B cell (primary cell): ENCODE results near the gene MBTPS1. TPM values are rescaled to one million over a fixed set of nuclear protein-coding genes. Genes with fewer than 3 reads are reported as not detected.

ENCODE experiments used
- ATAC-seq: fragments of 200-7000 bp; cut with Tn5 transposase; one replicate; pipeline ENCODE4 v1.10.0; 2021; ENCODE audit warnings: low read depth, mild to moderate bottlenecking, moderate number of reproducible peaks, moderate library complexity
- CTCF ChIA-PET: fragments of 350-600 bp; sonication (Branson Sonifier 250); formaldehyde crosslinking; loops from one replicate; lab custom pipeline; 2021; ENCODE audit warnings: antibody characterized with exemption, inconsistent platforms; lab: Charles Lee
- POLR2A ChIA-PET: fragments of 350-600 bp; sonication (Branson Sonifier 250); formaldehyde crosslinking; loops from one replicate; lab custom pipeline; 2021; ENCODE audit warnings: antibody characterized with exemption; lab: Charles Lee
- DNase-seq: peaks from one replicate; pipeline ENCODE4 v3.0.0; 2013
- H2AFZ ChIP-seq: 2 replicates; pipeline ENCODE4 v1.6.1; 2012; ENCODE audit warnings: mild to moderate bottlenecking, low read depth, low read length; ENCODE audit not compliant: insufficient read depth, poor library complexity, severe bottlenecking
- H3K27ac ChIP-seq, 2 donors: 1 replicate in 1 of 2; 2 replicates in 1 of 2; pipeline ENCODE4 v1.5.1; 2012 to 2013; ENCODE audit warnings: low read length in 2 of 2, mild to moderate bottlenecking in 2 of 2, moderate library complexity in 1 of 2
- H3K27me3 ChIP-seq, 4 experiments: fragments of 200-600 bp in 1 of 4; sonication (generic) in 1 of 4; replicated peaks in 1 of 4; 1 replicate in 2 of 4; 2 replicates in 2 of 4; pipeline versions ENCODE4 v1.6.1 to v1.7.0; 2013 to 2016; ENCODE audit warnings: low read length in 3 of 4, mild to moderate bottlenecking in 2 of 4, mixed read lengths in 1 of 4, moderate library complexity in 1 of 4; ENCODE audit not compliant: insufficient read depth in 4 of 4, control insufficient read depth in 3 of 4; ENCODE audit errors: control extremely low read depth in 1 of 4
- H3K36me3 ChIP-seq, 2 experiments: replicated peaks in 1 of 2; 1 replicate in 1 of 2; 2 replicates in 1 of 2; pipeline versions ENCODE4 v1.6.1 to v1.7.1; 2013; ENCODE audit warnings: low read length in 1 of 2; ENCODE audit not compliant: insufficient read depth in 2 of 2, control insufficient read depth in 1 of 2; ENCODE audit errors: control extremely low read depth in 1 of 2, extremely low read depth in 1 of 2
- H3K4me1 ChIP-seq, 2 donors: fragments of 200-600 bp in 1 of 2; sonication (generic) in 1 of 2; 1 replicate in 1 of 2; 2 replicates in 1 of 2; pipeline versions ENCODE4 v1.5.1 to v1.6.1; 2013 to 2017; ENCODE audit warnings: low read length in 2 of 2; ENCODE audit not compliant: control insufficient read depth in 2 of 2, insufficient read depth in 2 of 2
- H3K4me2 ChIP-seq: replicated peaks from 2 replicates; pipeline ENCODE3; 2012; ENCODE audit warnings: mild to moderate bottlenecking, low read depth, low read length; ENCODE audit not compliant: poor library complexity, severe bottlenecking
- H3K4me3 ChIP-seq, 5 experiments: fragments of 200-600 bp in 1 of 5; sonication (generic) in 1 of 5; 1 replicate in 3 of 5; 2 replicates in 2 of 5; pipeline versions ENCODE4 v1.5.1 to v1.7.0; 2011 to 2016; ENCODE audit warnings: low read length in 4 of 5, mild to moderate bottlenecking in 4 of 5, low read depth in 2 of 5, control low read depth in 1 of 5, moderate library complexity in 1 of 5; ENCODE audit not compliant: insufficient read depth in 1 of 5; ENCODE audit errors: control extremely low read depth in 1 of 5, extremely low read depth in 1 of 5
- H3K79me2 ChIP-seq: fragments of 200-600 bp; sonication (generic); one replicate; pipeline ENCODE4 v1.6.0; 2016; ENCODE audit warnings: low read length; ENCODE audit not compliant: control insufficient read depth, insufficient read depth
- H3K9ac ChIP-seq: fragments of 200-600 bp; sonication (generic); 2 replicates; pipeline ENCODE4 v1.6.1; 2017; ENCODE audit warnings: mild to moderate bottlenecking, low read length, moderate library complexity
- H3K9me3 ChIP-seq, 3 donors: one replicate each; pipeline versions ENCODE4 v1.6.1 to v1.7.1; 2013; ENCODE audit warnings: low read length in 2 of 3; ENCODE audit not compliant: control insufficient read depth in 2 of 3, insufficient read depth in 1 of 3; ENCODE audit errors: control extremely low read depth in 1 of 3
- H4K20me1 ChIP-seq: 2 replicates; pipeline ENCODE4 v1.6.0; 2012; ENCODE audit warnings: mild to moderate bottlenecking, low read length; ENCODE audit not compliant: insufficient read depth, control insufficient read depth, poor library complexity, severe bottlenecking
- H3K27ac Mint-ChIP-seq: one replicate; pipeline ENCODE4 v1.8.0; 2021; ENCODE audit warnings: mixed read lengths
- H3K27me3 Mint-ChIP-seq: one replicate; pipeline ENCODE4 v1.8.0; 2021; ENCODE audit warnings: mixed read lengths
- H3K4me1 Mint-ChIP-seq: one replicate; pipeline ENCODE4 v1.8.0; 2021; ENCODE audit warnings: mixed read lengths
- H3K4me3 Mint-ChIP-seq: one replicate; pipeline ENCODE4 v1.8.0; 2021; ENCODE audit warnings: mixed read lengths
- H3K9me3 Mint-ChIP-seq: one replicate; pipeline ENCODE4 v1.8.0; 2022; ENCODE audit warnings: mixed read lengths; ENCODE audit not compliant: insufficient read depth
- CTCF ChIP-seq: fragments of 200-600 bp; IDR thresholded peaks from one replicate; pipeline ENCODE4 v1.8.0; 2022; ENCODE audit warnings: antibody characterized with exemption, mild to moderate bottlenecking
- EZH2 ChIP-seq: IDR thresholded peaks from 2 replicates; pipeline ENCODE4 v1.6.1; 2012; ENCODE audit warnings: borderline replicate concordance, low read depth, mild to moderate bottlenecking, moderate library complexity, low read length; ENCODE audit not compliant: insufficient read depth, poor library complexity, severe bottlenecking
- WGBS: methylation state at CpG from one replicate; pipeline ENCODE4 v1.1.5; 2013; ENCODE audit warnings: missing lambda C conversion rate; ENCODE audit not compliant: insufficient coverage; 5-methylcytosine and 5-hydroxymethylcytosine counted together
- intact Hi-C: fragments of 100-400 bp; cut with micrococcal nuclease; formaldehyde crosslinking; loops from one replicate; pipeline ENCODE4 v1.10.0; 2022
- polyA plus RNA-seq: library from polyadenylated mRNA; depleted of rRNA; stranded (reverse); fragments of >200 nt; gene quantifications from 2 replicates; pipeline ENCODE4 v1.2.3, GENCODE V29; 2012
- total RNA-seq, 2 donors: library from RNA; stranded (reverse); fragments of 120-200 nt in 1 of 2; gene quantifications; 1 replicate in 1 of 2; 2 replicates in 1 of 2; pipeline versions ENCODE4 v1.2.3 to v1.2.4, GENCODE V29; 2013 to 2022

Gene MBTPS1
- total and polyA plus RNA-seq, 2 donors (not counting 1 experiment from before 2014, with no cell fraction given), result 85.9 to 120 TPM

- peaks cover 0 to 9% (median 3%) of the 10 kb centered on the region in 4 experiments for H3K27me3 ChIP-seq
- no peak overlapping the region for H3K4me3 ChIP-seq
- no peak overlapping the region for H3K4me2 ChIP-seq
- H3K9me3 ChIP-seq, result peaks cover 0 to 13% (median 0%) of the 10 kb centered on the region in 3 donors
- POLR2A ChIA-PET, result no interaction called here
- H3K27ac ChIP-seq, result no peak overlapping the region
- intact Hi-C loops, result no loop called here
- H2AFZ ChIP-seq, result no peak overlapping the region
- no peak overlapping the region for H3K9ac ChIP-seq
- 92% methylated on average over 22 of the region's 25 CpGs for WGBS
- H3K36me3 ChIP-seq, result no peaks in the 10 kb centered on the region
- Mint-ChIP-seq H3K27ac (no peak overlapping the region), H3K27me3 (peaks cover 25% of the 10 kb centered on the region), H3K4me1 (peaks cover 7% of the 10 kb centered on the region), H3K4me3 (no peak overlapping the region), H3K9me3 (peaks cover 3% of the 10 kb centered on the region)
- CTCF ChIA-PET, result no interaction called here
- H3K79me2 ChIP-seq, result no peaks in the 10 kb centered on the region
- H4K20me1 ChIP-seq, result no peaks in the 10 kb centered on the region
- H3K4me1 ChIP-seq, result peaks cover 0 to 4% of the 10 kb centered on the region in 2 donors
- no peak for ATAC-seq
- TF ChIP-seq CTCF, result no peak
- no peak for TF ChIP-seq EZH2
- DNase-seq, result no peak
Observed at GRCh38 chr16:84033251-84034195, 83.2 kb downstream of the MBTPS1 start.
